GM19463 (cell line): ENCODE measurements around the gene TTC7B.

ENCODE experiments used
- ATAC-seq: cut with Tn5 transposase; IDR thresholded peaks from one replicate; pipeline ENCODE4 v1.9.1; 2021; ENCODE audit warnings: mild to moderate bottlenecking, moderate library complexity; ENCODE audit not compliant: unreplicated experiment

The TTC7B gene

DNA sequence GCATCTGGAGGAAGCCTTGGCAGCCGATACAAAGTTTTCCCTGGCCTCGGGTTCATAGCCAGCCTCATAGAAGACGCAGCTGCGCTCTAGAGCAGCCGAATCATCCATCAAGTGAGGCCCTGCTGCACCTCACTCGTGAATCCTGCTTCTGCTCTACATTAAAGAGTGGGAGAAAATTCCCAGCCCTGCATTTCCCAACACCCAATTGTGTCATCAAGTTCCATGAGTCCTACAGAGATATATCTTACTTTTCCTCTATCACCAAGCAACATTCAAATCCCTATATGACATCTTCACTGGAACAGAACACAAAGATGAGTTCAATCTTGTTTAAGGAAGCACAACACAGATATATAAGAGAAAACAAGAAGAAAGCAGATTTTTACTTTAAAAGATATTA is 139.3 kb downstream of the TTC7B start:
- ATAC-seq = no peak

DNA sequence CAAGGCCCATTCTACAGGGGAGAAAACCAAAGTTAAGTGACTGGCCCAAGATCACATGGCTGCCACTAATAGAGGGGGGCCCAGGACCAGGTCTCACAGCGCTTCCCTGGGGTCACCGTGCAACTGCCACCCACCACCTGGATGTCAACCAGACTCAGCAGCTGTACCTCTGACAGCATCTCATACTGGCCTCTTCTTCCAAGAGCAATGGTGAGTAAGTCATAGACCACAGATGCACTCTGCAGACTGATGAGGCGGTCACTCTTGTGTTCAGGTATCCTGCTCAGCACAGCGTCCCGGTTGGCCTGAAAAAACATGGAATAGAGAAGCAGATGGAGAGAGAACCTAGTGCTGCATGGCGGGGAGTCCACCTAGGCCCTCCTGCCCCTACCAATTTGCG is 139.9 kb downstream of the TTC7B start:
- no peak for ATAC-seq

DNA sequence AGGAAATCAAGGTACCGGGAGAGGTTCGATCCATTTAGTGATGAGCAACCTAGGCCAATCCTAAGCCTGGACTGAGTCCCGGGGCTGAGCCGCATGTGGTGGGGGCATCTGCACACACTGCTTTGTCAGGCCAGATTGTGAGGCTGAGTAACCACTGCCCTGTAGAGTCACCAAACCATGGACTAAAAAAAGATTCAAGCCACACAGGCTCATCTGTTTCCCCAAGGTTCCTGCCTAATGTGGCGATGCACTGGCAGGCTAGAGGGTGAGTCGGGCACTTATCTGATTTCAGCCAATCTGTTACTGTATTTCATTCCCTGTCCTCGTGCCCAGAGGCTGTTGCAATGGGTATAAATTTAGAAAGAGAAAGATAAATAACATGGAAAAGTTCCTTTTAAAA is 140.8 kb downstream of the TTC7B start:
- ATAC-seq = no peak

DNA sequence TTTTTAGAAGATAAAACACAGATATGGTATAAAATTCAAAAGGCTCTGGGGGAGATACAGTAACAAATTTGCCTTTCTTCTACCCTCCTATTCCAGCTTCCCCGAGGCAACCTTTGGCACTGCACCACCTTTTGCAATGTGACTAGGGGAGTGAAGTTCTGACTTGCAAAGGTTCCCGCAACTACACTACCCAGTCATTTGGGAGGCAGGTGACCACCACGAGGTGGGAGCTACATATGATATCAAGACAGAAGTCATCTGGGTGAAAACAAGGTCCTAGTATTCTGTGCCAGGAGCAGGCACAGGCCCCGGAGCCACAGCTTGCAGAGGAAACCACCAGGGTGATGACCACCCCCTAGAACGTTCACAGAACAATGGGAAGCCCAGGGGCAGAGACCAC is 141.5 kb downstream of the TTC7B start:
- ATAC-seq = no peak

DNA sequence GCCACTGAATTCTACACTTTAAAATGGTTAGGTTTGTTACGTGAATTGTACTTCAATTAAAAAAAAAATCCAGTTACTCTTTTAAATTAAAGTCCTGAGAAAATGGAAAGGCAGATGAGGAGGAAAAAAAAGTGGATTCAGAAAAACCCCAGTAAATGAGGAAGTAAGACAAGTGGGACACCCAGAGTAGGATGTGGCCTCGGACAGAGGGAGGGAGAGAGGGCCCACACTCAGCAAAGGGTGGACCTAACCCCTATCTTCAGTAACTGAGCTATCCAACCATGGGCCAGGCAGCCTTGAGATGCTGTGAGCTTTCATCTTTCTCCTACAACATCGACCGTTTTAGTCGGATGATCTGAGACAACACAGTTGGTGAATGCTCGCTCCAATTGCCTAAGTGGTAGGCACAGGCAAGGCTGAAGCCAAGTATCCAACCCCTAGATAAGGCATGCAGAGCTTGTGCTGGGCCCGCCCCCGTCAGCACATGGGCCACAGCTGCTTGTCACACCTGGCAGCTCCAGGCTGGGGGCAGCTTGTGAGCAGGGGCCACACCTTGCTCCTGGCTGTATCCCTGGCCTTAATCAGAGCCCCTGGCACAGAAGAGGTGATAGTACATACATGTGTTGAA is 142.1 kb downstream of the TTC7B start:
- ATAC-seq = no peak

DNA sequence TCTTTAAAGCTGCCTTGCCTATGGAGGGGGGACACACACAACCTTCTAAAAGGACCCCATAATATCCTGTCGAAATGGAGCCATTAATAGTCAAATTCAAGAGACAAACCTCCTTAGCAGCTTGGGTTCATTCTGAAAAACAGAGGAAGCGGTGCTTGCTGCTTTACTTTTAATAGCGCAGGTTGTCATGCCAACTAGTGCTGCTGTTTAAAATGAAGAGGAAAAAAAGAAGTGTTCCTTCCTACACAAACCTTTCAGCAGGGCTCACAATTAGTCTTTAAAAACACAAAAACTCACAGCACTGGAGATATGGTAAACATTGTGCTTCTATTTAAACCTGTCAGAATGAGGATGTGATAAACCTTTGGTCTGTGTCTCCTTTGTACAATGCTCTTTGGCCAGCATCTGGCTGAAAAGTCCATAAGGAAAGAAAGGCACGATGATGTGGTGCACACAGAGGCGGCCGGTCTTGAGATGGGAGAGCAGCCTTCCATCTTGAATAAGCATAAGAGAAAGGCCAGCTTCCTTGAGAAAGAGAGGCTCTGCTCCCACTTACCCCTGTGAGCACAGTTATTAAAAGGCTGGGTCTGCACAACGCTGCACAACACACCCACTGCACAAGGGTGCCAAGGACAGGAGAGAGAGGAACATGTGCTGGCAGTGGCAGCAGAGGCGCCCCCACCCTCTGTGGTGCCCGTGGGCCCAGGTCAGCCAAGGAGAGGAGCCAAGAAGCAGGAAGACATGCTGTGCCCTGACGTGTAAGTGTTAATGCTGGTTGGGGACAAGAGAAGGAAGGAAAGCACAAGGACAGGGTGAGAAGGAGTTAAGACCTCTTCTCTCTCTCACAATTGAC is 144.6 kb downstream of the TTC7B start:
- ATAC-seq = no peak

DNA sequence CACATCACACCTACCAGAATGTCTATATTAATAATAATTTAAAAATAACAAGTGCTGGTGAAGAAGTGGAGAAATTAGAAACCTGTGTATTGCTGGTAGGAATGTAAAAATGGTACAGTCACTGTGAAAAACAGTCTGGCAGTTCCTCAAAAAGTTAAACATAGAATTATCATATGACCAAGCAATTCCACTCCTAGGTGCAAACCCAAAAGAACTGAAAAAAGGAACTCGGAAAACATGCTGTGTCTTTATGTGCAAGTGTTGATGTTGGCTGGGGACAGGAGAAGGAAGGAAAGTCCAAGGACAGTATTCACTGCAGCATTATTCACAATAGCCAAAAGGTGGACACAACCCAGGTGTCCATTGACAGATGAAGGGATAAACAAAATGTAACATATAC is 146.5 kb downstream of the TTC7B start:
- no peak for ATAC-seq

DNA sequence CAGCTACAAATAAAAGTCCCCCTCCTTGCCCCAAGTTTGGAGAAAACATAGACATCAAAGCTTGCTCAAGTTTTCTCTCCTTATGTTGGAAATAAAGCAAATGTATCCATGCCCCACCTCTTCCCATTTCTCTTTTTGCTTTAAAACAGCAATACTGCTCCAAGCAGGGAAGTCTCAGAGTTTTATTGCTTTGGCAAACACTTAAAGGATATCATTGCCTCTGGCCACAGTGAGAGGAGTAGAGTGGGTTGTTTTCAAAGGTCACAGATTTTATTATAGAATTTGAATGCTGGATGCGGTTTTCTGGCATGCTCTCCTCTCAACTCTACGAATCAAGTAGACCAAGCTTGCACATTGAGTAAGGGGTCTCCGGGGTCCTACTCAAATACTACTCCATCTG is 149.7 kb downstream of the TTC7B start:
- ATAC-seq = no peak

DNA sequence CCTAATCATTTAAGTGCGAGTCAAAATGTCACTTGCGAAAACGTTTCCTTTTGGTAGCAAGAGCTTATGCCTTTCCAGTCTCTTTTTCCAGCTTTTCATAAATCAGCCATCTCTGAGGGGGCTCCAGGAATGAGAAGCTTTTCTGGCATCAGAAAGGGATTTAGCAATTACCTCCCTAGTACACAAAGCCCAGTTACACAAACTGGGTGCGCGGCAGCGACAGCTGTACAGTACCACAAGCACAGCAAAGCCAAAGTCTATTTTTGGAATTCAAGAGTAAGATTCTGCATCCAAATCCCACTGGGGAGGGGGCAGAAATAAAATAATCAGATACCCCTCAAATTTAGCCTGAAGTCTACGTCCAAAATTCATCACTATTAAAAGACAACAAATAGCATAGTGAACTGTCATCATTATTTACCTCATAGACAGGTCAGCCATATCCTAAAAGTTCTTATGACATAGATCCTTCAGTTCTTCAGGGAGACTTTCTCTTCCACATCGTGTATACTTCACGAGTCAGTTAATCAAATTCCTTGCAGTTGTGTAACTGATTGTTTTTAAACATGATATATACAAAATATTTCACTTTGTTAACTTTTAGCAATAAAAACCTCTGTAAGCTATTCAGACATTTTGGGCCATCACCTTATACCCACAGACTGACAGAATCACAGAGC is 150.8 kb downstream of the TTC7B start:
- ATAC-seq = no peak

DNA sequence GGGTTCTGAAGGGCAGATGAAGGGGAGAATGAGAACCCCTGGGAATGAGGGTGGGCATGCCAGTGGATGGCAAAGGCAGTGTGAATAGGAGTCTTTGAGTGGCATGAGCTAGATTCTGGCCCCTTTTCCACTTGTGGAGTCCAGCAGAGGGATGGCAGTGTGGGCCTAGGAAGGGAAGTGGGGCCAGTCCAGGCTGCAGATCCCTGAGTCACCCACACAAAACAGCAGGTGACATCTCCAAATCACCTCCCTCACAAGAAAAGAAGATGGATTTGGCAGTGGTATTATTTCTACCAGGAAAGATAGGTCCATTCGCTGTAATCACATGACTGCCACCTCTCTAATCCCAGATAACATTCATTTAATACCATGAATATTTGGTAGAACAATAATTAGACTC is 151.3 kb downstream of the TTC7B start:
- ATAC-seq = no peak

DNA sequence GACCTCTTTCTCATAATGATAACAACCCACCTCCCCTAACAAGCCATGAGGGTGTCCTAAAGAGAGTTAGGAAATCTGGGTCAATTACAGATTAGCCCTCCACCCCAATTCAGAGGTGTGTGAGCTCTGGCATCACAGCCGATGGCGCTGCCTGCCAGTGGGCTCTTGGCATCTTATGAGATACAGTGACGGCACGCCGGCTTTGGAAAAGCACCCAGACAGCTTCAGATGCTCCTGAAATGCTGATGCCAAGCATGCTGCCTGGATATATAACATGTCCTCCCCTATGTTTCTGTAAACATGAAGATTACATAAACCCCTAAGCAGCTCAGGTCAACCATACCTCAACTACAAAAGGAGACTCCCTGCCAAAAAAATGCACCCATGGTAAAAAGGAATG is 152.6 kb downstream of the TTC7B start:
- no peak for ATAC-seq

DNA sequence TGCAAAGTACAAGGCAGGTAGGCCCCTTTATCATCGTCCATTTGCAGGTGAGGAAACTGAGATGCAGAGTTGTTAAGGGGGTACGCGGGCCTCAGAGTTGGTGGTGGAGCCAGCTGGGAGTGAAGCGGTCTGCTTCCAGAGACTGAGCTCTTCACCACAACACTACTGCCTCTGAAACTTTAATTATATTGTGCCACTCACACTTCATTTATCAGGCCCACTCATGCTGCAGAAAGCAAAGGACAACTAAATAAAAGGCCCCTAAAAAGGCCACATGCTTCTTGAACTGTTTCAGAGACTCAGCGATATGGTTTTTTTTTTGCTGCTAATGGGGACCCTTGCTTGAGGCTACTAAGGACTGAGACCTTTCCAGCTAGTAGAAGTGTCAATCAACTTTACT is 153.1 kb downstream of the TTC7B start:
- ATAC-seq = no peak

DNA sequence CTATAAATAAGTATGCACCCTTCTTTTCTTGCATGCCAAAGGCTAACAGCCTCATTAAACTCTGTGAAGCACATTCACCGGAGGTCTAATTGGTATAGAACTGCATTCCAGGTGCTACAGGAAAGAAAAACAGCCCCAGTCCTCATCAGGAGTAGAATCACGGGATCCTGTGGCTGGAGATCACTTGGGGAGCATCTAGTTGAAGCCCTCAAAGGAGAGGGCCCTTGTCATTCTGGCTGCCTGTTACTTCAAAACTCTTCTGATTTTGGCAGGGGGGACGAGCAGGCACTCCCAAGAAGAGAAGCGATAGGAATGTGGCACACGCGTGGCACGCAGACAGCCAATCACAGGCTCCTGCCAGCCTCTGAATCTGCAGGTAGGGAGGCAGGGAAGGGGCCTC is 154.4 kb downstream of the TTC7B start:
- ATAC-seq = no peak

DNA sequence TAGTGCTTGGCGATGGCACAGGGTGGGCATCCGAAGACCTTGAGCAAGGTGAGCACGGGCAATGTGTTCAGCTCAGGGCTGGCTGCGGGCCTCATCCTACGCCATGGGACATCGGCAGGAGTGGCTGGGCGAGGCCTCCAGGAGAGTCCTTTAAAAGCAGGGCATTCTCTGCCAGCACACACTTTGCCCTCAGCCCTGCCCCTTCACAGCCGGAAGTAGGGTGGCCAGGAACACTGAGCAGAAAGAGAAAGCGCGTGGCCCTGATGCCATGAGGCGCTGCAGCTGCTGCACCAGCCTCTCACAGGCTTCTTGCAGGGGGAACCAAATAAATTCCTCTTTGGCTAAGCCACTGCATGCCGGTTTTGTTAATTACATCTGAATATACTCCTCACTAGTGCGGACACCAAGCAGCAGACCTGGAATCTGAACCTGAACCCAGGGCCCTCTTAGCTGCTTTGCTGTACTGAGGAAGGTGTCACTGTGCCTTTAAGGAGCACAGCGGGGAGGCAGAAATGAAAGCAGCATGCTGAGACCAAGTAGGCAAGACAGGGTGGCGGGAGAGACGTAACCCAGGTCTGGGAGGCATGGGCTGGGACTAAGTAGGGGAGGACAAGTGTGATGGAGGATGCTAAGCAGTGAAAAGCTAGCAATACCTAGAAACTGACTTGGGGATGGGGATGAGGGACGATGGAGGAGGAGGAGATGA is 155.2 kb downstream of the TTC7B start:
- no peak for ATAC-seq

DNA sequence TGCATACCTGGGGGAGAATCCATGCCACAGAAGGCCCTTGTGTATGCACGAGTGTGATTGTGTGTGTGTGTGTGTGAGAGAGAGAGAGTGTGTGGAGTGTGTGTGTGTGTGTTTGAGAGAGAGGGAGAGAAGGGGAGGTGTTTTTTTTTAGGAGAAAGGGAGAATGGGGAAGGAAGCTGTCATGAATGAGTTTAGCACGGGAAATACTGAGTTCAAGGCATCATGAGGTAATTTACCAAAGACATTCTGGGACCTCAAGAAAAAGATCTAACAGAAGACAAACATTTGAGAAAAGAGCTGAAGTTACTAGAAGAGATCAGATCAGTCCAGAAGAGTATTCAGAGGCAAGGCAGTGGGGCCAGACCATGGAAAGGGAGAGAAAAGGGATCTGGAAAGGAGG is 157.1 kb downstream of the TTC7B start:
- ATAC-seq = no peak

DNA sequence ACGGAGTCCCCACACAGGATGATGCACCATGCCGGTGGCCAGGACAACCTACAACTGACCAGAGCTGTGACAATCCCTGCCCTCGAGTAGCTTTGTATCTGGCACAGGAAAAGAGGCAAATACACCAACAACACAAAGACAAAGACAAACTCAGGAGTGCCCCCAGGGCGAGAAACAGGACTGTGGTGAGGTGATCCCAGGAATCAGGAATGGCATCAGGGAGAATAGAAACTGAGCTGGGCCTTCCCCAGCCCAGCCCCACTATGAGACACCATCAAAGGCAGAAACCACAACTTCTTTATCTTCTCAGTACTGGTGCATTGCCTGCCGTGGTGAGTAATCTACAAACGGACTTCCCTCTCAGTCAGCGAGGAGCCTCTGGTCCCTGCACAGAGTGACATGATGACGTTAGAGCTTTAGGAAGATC is 157.7 kb downstream of the TTC7B start:
- no peak for ATAC-seq

DNA sequence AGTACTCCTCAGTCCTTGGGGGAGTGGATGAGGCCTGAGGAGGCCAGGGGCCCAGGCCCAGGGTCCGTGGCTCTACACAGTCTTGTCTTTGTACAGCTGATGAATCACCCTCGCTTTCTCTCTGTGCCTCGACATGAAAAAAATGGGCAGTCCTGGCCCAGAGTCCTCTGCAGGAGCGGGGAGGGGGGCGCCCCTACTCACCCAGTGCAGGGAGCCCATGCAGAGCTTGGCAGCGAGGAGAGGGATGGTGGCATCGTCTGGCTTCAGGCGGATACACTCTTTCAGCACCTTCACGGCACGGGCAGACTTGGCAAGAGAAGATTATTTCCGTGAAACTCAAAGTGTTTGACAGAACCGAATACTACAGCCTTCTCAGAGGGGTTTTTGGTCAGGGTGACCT is 159.3 kb downstream of the TTC7B start:
- no peak for ATAC-seq

DNA sequence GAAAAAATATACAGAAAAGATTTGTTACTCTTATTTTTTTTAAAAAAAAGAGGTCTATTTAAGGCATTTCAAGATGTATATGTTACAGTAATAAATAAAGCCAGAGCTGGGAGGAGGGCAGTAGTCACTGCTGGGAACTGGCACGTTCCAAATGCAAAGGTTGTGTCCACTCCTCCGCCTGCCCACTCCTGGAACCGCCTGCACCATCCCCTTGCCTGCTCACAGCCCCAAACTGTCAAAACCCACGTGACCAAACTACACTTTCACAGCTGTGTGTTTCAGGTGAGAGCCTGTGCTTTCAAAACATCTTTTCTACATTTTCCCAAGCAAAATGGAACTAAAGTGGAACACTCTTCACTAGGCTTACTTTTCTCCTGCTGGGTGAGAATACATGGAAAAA is 160.4 kb downstream of the TTC7B start:
- ATAC-seq = no peak

DNA sequence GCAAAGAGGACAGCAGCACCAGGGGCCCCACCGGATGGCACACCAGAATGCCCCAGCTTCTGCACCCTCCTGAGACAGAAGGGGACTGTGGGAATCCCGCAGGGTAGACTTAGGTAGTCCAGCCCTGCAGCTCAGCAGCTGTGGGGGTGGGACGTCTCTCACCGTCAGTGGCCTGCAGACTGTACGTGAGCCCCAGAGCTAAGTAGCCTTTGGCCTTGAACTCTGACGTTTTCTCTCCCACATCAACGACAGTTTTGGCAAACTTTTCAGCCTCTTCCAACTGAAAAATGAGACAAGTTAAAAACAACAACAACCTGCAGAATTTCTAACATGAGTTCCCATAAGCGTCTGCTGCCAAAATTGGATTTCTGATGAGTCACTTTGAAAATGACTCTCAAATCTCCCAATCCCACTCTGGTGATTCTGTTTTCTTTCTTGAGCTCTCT is 161.4 kb downstream of the TTC7B start:
- no peak for ATAC-seq

DNA sequence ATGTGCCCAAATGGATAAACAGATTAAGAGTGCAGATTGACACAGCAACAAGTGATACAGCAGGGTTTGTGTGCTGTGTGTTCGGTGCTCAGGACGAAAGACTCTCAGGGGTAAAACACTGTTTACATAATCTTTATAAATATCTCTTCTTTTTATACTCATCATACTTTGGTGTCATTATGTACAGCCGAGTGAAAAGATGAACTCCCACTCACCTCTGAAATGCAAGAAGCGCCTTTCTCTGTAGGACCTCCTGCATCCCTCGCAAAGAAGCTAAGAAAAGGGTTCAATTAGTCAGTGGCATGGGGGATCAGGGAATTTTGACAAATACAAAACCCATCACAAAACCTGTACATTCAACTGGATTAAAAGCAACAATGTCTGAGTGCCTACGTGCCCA is 163.6 kb downstream of the TTC7B start:
- no peak for ATAC-seq

DNA sequence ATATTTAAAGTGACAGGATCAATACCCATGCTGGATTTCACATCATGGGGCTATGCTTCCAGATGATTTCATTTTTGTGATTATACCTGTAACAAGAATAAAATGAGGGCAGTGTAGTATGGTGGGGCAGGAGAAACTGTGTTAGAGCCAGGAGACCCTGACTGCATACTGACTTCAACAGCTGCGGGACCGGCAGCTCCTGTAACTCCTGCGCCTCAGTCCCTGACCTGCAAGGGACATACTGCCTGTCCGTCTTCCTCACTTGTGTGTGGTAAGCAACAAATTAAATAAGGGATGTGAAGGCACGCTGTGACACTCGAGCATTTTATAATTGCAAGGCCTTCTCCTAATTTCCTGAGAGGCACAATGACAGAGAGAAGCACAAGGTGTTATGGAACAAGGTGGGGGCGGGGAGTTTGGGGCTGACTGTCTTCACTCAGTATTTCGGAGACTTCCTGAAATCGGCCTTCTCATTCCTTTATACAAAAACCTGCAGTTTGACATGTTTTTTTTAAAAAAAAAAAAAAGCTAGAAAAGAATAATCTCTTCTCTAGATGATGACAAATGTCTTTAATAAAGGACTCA is 164.2 kb downstream of the TTC7B start:
- no peak for ATAC-seq
